Astrocyte of the spinal cord (primary cell): ENCODE results near the gene MYLK.
A peak's percentile ranks its signal among the peaks of the same experiment; 100 is the strongest.

Source experiments
- DNase-seq: peaks from one replicate; pipeline ENCODE4 v3.0.0; 2011; ENCODE audit warnings: low read depth, low spot score
- H3K4me3 ChIP-seq: 2 replicates; pipeline ENCODE4 v1.5.1; 2011; ENCODE audit warnings: low read depth, mild to moderate bottlenecking, low read length, moderate library complexity
- CTCF ChIP-seq: IDR thresholded peaks from 2 replicates; pipeline ENCODE4 v1.5.1; 2012; ENCODE audit warnings: low read depth, mild to moderate bottlenecking, low read length, inconsistent platforms
- in situ Hi-C: cut with HindIII; loops from 2 replicates; pipeline ENCODE4 v1.10.0; 2017; ENCODE audit warnings: low sequenced_read_pairs

The MYLK gene

DNA sequence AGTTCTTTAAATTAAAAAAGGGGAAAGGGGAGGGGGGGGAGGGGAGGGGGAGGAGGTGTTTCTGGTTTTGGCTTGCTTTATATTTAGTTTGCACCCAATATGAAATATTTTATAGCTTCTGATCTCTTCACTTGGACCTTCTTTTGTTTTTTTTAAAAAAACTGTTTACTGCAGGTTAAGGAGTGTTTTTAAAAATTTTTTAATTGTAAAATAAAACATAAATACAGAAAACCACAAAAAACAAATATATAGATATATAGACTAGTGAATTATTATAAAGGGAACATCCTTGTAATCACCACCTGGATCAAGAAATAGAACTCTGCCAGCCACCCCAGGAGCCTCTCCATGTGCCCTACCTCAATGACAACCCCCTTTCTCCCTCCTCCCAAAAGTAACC is 861 bp upstream of the MYLK start:
- DNase-seq: no peak
- in situ Hi-C loops: no loop called here
- peak overlapping the region; percentile 44 for H3K4me3 ChIP-seq
- no peak for TF ChIP-seq CTCF

GRCh38 chr3:123883701-123884202 is 380 bp downstream of the MYLK start:
- in situ Hi-C loops: no loop called here
- H3K4me3 ChIP-seq: peak overlapping the region; percentile 71
- TF ChIP-seq CTCF: no peak
- peak; percentile 25 for DNase-seq

GRCh38 chr3:123883111-123883510 is 1.0 kb downstream of the MYLK start:
- TF ChIP-seq CTCF: no peak
- H3K4me3 ChIP-seq: peak overlapping the region; percentile 71
- no peak for DNase-seq
- in situ Hi-C loops: no loop called here

- TF ChIP-seq CTCF: no peak
- H3K4me3 ChIP-seq: no peak overlapping the region
- DNase-seq: no peak
- in situ Hi-C loops: no loop called here
These were observed 2.4 kb downstream of the MYLK start for GRCh38 chr3:123881771-123882170.

GRCh38 chr3:123880998-123881561 is 3.1 kb downstream of the MYLK start:
- in situ Hi-C loops: no loop called here
- TF ChIP-seq CTCF: peak; percentile 75
- peak; percentile 54 for DNase-seq
- no peak overlapping the region for H3K4me3 ChIP-seq

GRCh38 chr3:123878807-123879206 is 5.3 kb downstream of the MYLK start:
- TF ChIP-seq CTCF: no peak
- in situ Hi-C loops: no loop called here
- H3K4me3 ChIP-seq: no peak overlapping the region
- no peak for DNase-seq
